NCI-H526 treated with DMSO at 0.1 percent for 48 hours (cell line): ENCODE results near the gene HSD17B12.

Experiments used
- DNase-seq: peaks from one replicate; lab custom pipeline; 2025; lab: John Stamatoyannopoulos, UW

HSD17B12 gene

DNA sequence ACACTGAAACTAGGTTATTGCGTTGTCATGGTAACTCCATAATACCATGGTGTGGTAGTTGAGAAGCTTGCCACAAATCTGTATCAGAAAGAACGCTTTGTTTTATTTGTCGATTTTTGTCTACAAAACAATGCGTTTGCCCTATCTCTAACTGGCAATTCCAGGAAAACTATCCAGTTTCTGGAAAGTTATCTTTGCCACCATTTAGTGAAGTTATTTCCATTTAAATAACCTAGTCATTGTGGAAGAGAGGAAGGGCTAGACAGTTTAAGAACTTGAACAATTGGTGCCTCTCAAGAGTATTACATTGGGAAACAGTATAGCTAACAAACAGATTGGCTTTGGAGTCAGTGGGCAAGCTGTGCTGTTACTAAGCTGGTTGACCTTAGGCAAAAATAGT, 7.9 kb downstream of the HSD17B12 start:
- no peak for DNase-seq

DNA sequence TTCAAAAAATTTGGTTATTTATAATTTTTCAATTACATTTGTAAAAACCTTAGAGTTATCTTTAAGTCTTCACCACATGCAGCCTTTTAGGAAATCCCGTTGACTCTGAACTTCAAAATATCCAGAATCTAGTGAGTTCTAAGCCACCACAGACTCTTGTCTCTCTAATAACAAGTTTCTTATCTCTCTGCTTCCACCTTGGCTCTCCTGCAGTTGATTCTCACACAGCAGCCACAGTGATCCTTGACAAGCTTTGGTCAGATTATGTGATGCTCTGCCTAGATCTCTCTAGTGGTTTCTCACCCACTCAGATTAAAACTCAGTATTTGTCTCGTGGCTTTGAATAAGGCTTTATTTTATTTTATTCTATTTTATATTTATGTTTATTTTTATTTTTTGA, 8.6 kb downstream of the HSD17B12 start:
- no peak for DNase-seq

DNA sequence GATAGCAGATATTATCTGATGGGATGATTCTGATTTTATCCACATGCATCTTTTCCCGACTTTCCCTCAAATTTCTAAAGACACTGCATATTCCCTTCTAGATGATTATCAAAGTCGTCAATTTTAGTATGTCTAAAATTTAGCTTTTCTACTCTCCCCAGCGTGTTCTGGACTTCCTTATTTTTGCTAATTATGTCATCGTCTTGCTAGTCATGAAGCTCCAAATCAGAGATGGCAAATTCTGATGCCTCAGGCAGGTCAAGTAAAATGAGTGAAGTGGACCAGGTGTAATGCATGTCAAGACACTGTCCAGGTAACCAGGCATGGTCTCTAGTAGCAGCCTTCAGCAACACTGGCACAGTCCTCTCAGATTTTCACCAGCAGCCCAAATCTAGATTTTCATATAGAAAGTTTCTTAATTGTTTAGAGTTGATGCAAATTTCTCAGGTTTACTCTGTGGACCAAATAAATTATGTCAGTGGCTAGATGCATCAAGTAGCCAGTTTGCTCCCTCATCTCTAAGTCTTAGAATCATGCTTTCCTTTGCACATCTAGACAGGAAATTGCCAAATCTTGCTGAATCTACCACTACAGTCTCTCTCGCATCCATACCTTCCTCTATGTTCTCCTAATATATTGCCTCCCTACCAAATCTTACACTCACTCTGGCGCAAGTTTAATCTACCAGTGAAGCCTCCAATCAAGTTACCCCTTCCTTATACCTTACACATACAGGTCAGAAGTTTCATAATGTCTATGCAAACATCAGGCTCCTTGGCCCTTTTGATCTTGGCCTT, 10.6 kb downstream of the HSD17B12 start:
- DNase-seq, result no peak

DNA sequence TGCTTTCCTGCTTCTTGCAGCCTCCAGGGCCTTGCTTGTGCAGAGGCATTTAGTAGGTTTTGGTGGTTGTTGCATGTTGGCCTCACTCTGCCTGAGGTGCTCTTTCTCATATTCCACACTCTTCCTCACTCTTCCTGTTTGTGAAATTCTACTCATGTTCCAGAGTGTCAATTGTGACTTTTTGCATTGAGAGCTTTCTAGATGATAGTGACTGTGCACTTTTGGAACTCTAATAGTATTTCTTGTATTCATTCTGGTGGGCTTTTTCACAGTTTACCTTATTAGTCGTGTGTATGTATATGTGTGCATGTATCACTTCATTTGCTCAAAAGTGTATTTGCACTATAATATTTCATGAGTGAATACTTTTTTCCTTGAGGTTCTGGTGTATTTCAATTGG, 11.3 kb downstream of the HSD17B12 start:
- DNase-seq, result no peak

DNA sequence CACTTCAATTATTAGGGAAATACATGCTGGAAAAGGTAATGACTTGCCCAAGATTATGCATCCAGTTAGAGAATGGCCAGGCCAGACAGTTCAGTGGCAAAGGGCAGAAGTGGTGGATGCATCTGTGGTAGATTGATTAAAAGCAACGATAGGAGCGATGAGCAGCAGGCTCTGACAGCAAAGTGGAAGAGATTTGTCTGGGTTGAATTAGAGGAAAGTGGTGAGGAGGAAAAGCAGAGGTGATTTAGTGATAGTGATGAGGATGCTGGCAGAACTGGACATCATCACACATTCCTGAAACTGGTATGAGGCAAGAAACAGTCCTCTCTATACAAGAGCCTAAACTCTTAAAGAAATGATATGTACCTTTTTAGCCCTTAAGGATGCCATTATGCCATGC, 12.5 kb downstream of the HSD17B12 start:
- no peak for DNase-seq

DNA sequence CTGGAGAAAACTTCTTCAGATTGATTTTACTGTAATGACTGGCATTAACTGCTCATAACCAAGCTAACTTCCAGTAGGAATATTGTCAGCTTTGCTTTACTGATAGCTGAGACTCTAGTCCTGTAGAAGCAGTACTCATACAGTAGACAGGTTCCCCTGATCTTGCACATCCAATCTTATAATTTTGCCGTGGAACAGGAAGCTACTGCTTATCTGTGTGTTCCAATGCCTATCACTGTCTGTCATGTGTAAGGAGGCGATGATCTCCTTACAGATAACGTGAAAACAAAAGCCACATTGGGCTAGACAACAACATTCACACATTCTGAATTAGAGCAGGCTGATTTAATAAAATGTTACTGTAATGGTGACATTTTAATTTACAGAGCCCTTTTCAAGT, 13.2 kb downstream of the HSD17B12 start:
- DNase-seq, result no peak

DNA sequence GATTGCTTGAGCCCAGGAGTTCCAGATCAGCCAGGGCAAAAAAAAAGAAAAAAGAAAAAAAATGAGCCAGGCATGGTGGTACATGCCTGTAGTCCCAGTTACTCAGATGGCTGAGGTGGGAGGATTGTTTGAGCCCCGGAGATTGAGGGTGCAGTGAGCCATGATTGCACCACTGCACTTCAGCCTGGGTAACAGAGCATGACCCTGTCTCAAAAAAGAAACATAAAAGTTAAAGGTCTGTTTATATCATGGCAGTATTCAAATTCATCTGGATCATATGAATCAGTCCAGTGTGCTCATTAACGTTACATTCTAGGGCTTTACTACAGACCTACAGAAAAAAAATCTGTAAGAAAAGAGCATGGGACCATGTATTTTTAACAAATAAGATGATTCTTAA, 13.9 kb downstream of the HSD17B12 start:
- no peak for DNase-seq

DNA sequence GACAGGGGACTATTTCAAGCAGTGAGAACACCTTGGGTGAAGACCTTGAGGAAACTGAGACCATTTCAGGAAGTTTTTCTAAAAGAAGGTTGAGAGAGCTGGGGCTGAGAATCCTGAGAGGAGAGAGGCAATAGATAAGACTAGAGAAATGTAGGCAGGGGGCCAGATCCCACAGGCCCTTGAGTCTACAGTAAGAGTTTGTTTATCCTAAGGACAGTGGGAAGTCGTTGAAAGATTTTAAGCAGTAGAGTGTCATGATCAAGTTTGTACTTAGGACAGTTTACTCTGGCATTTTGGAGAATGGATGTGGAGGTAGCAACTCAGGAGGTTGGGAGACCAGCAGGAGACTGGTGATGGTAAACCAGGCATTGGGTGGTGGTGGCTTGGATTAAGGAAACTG, 17.1 kb downstream of the HSD17B12 start:
- DNase-seq, result no peak

DNA sequence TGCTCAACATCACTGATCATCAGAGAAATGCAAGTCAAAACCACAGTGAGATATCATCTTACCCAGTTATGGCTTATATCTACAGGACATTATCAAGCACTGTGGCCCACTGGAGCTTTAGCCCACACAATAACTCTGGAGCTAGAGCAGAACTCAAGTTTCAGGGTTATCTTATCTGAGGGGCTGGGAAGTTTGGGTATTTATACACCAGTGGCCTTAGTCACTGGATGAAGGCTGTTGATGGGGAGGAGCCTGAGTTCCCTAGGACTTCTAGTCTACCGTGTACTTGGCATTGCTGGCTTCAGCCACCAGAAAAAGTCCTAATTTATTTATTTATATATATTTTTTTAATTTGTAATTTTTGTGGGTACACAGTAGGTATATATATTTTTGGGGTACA, 19.3 kb downstream of the HSD17B12 start:
- DNase-seq, result no peak

DNA sequence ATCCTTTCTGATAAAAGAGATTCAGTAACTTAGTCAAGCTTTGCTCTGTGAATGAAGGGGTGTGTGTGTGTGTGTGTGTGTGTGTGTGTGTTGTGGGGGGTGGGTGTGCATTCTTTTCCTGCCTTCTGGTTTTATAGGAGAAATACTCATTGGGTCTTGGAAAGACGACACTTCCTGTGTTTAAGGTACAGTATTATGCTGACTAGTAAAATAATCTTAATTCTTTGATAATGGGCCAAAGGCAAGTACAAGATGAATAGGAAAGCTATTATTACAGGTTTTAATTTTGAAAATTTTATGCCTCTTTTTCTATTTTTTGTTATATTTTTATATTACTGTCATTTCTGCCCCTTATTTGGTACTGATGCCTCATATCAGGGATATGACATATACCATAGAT, 26.1 kb downstream of the HSD17B12 start:
- no peak for DNase-seq

DNA sequence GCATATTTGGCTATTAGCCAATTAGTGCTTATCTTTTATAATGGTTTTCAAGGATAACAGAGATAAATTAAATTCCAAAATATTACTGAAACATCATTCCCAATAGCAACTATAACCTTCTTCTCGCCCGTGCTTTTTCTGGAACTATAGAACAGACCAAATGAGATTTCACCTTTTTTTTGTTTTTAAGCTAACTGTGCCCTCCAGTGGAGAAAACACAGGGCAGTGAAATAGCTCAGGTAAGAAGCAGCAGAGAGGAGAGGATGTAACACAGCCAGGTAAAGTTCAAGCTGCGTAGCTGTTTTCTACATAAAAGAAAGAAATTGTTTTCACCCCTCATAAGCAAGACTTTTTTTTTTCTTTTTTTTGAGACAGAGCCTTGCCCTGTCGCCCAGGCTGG, 28.2 kb downstream of the HSD17B12 start:
- DNase-seq, result no peak

DNA sequence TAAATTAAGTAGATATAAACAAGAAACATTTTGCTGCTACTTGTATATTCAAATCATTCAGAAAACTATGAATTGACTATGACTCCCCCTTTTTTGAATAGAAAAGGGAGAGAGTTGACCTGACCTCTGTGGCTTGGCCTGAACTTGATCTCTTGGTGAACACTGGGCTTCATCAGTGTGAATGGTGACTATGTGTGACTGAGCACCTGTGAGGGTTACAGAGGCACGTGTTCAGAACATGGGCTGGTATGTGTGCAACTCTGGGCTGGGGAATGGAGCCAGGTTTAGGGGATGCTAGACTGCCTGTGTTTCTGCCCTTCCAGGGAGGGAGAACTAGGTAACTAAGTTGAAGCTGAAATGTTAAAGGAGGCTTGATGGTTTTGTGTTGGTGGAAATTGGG, 29.2 kb downstream of the HSD17B12 start:
- no peak for DNase-seq

DNA sequence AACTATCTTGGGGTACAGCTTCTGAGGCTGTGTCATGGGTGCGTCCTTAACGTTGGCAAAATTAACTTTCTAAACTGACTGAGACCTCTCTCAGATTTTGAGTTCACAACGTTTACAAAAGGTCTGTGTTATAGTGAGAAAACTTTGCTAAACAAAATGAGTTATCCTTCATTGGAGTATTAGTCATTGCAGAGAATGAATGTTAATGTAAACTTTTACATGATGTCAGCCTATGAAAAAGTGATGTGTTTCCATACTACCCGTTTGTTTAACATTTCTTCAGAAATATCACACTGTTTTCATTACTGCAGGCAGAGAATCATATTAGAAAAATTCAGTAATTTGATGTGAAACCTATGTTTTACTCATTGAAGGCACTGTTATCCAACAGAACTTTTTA, 32.1 kb downstream of the HSD17B12 start:
- DNase-seq, result no peak

DNA sequence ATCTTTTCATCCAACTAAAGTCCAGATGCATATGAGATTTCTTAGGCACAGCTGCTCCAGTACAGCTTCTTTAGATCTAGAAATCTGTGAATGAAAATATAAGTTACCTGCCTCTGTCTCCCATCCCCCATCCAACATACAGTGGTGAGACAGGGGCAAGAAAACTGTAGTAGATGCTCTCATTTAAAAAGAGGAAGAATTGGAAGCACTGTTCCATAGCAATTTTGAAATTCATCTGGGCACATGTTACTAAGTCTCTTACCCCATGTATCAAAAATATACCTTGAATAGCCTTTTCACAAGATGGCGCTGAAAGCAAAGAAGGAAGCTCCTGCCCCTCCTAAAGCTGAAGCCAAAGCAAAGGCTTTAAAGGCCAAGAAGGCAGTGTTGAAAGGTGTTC, 37.8 kb downstream of the HSD17B12 start:
- DNase-seq, result no peak

DNA sequence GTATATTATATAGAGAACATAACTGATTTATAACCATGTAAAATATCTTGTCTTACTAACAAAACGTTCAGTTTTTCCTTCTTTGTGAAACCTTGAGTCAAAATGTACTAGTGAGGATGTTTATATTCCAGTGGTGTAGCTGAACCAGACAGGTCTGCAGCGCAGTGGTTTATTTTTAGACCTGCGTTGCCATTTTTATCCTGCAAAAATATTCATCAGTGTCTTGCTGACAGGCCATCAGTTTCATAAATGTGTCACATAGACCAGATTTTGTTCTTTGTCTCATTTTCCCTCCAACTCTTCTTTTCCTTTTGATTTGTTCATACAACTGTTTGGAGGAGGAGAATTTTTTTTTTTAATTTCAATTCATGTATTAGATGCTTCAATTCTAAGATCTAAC, 43.1 kb downstream of the HSD17B12 start:
- no peak for DNase-seq

DNA sequence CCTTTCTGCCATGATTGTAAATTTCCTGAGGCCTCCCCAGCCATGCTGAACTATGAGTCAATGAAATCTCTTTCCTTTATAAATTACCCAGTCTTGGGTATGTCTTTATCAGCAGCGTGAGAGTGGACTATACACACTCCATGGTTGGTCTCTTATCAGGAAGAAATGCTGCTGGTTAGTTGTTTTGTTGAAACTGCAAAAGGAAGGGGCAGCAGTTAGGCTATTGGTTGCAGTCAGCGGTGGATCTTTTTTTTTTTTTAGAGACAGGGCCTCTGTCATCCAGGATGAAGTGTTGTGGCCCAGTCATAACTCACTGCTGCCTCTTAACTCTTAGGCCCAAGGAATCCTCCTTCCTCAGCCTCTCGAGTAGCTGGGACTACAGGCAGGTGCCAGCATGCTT, 51.7 kb downstream of the HSD17B12 start:
- no peak for DNase-seq

DNA sequence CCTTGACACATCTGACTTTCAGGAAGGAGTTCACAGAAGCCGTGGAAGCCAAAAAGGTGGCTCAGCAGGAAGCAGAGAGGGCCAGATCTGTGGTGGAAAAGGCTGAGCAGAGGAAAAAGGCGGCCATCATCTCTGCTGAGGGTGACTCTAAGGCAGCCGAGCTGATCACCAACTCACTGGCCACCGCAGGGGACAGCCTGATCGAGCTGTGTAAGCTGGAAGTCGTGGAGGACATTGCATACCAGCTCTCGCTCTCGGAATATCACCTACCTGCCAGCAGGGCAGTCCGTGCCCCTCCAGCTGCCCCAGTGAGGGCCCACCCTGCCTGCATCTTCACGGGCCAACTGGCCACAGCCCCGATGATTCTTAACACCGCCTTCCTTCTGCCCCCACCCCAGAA, 53.7 kb downstream of the HSD17B12 start:
- DNase-seq, result no peak

DNA sequence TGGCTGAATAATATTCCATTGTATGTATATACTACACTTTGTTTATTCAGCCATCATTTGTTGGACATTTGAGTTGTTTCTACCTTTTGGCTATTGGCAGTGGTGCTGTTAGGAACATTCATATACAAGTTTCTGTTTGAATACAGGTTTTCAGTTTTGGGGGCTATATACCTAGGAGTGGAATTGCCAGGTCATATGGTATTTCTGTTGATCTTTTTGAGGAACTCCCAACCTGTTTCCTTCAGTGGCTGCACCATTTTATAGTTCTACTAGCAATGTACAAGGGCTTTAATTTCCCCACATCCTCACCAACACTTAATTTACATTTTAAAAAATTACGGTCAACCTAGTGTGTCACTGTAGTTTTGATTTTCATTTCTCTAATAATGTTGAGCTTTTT, 54.6 kb downstream of the HSD17B12 start:
- no peak for DNase-seq

DNA sequence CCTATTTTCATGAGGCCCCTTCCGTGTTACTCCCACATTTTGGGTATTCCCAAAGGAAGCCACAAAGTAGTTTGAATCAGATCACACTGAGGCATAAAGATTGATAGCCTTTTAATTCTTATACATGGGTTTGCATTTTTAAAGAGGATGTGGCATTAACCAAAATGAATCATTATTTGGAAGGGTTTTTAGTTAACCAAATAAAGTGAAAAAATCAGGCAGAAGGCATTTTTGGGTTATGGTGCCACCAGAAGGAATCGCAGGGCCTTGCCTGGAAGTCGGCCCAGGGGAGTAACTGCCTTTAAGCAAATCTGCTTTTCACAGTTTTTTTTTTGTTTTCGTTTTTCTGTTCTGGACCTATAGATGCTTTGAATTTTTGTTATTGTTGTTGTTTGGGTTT, 55.4 kb downstream of the HSD17B12 start:
- DNase-seq, result no peak

DNA sequence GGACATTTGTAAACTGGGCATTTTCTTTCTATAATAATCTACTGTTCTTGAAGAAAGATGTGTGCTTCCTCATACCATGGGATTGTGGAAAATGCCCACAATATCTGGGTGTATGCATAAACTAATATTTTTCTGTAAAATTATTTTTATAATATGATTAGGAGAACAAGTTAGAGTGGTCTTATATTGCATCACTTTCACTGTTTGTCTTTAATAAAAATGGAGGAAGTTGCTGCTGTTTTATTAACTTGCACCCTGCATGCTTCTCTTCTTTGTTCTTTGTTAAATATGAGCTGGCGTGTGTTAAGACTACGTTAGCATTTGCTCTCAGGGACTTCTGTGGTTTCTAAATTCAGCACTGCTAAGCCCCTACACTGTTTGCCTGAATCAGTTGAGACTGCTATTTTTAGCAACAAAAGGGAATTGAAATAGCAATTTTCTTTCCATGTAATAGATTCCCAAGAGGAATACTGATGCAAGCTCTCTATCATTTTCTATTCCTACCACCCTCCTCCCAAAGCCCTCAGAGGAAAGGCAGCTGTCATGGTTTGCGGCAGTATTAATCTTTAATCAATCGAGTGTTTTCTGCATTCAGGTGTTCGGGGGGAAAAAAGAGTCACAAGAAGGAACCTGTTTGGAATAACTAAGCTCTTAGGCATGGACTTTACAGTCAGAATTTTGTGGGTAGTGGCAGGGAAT, 56.1 kb downstream of the HSD17B12 start:
- peak; percentile 7 for DNase-seq

DNA sequence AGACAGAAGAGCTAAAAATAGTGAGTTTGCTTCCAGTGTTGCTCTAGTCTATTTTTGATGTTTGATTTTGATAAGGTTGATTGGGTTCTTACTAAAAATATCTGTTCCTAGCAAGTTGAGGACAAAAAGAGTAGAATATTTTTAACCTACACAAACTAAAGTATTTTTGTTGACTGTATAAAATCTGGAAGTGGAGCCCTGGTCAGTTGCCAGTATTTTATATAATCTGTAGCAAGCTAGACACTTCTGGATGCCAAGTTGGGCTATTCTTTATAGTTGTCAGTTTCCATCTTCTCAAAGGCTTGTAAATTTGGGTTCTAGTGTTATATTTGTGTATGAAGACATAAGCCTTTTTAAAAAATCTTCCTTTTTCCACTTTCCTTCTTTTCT, 56.7 kb downstream of the HSD17B12 start:
- no peak for DNase-seq

DNA sequence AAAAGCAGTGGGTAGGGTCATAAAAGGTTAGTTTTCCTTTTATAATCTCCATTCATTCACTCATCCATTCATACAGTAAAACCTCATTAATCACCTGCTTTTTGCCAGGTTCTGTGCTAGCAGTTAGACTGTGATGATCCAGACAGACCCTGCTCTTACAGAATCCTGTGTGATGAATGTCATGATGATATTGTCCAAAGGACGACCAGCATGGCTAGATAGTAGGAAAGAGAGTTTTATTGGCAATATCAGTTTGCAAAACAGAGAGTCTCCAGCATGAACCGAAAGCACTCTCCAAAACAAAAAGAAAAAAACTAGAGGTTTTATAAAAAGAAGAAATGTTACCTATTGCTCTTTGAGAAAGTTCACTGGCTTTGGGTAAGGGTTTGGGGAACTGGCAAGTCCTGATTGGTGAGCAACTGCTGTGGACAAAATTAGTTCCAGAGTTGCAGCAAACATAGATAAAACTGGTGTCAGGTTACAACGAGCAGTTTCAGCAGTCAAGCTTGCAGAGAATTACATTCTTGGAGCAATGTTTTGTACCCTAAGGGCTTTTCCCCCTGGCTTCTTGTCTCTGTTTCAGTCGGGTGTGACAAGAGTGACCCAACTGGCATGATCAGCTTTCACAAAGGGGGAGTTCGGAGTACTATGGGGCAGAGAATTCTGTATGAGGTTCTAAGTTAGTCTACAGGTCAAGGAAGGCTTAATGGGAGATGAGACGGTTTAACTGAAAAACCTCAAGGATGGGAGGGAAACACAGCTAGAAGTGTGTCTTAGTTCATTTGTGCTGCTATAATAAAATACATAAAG, 58.3 kb downstream of the HSD17B12 start:
- DNase-seq, result peak; percentile 52

DNA sequence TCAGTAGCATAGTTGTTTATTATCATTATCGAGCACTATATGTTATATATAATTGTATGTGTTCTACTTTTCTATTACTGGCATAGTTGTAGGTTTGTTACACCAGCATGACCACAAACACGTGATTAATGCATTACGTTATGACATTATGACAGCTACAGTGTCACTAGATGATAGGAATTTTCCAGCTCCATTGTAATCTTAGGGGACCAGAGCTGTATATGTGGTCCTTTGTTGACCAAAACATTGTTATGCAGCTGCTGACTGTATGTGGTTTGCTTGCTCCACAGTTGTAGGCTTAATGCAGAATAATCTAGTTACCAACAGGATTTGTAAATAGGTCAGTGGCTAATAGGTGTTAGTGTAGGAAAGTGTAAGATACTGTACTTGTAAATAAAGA, 66.1 kb downstream of the HSD17B12 start:
- DNase-seq, result no peak
